SK-N-SH (cell line): ENCODE results near the gene MAGEB2. TPM values are rescaled to one million over a fixed set of nuclear protein-coding genes. Genes with fewer than 3 reads are reported as not detected.

Experiments
- CTCF ChIA-PET: fragments of 300-600, 350-600 bp; formaldehyde crosslinking; extraction: SDS; loops from one replicate; lab custom pipeline; 2021; lab: Yijun Ruan, JAX
- POLR2A ChIA-PET: fragments of 350-600 bp; sonication (Branson Sonifier 250); formaldehyde crosslinking; extraction: SDS; loops from one replicate; lab custom pipeline; 2020; ENCODE audit warnings: antibody characterized with exemption, inconsistent platforms; lab: Yijun Ruan, JAX
- DNase-seq: peaks from one replicate; pipeline ENCODE4 v3.0.0; 2012
- H2AFZ ChIP-seq: fragments of 200-600 bp; sonication (generic); 2 replicates; pipeline ENCODE4 v1.8.1; 2016; ENCODE audit warnings: antibody characterized with exemption, mild to moderate bottlenecking, low read depth
- H3F3A ChIP-seq: fragments of 200-600 bp; sonication (generic); replicated peaks from 2 replicates; pipeline ENCODE3; 2016; ENCODE audit warnings: antibody characterized with exemption, mild to moderate bottlenecking; ENCODE audit not compliant: insufficient read depth
- H3K27ac ChIP-seq, 2 experiments: fragments of 200-500 bp in 1 of 2; fragments of 200-600 bp in 1 of 2; sonication (Bioruptor generic) in 1 of 2; sonication (generic), shearing (Covaris generic) in 1 of 2; 2 replicates each; pipeline versions ENCODE4 v1.5.1 to v1.6.1; 2014 to 2016; ENCODE audit warnings: low read depth in 2 of 2, inconsistent platforms in 1 of 2, low read length in 1 of 2, mild to moderate bottlenecking in 1 of 2, mixed read lengths in 1 of 2
- H3K27me3 ChIP-seq: fragments of 200-600 bp; sonication (generic), shearing (Covaris generic); 2 replicates; pipeline ENCODE4 v1.6.1; 2016; ENCODE audit warnings: mixed run types; ENCODE audit not compliant: insufficient read depth
- H3K36me3 ChIP-seq, 2 experiments: fragments of 200-500 bp in 1 of 2; fragments of 200-600 bp in 1 of 2; sonication (Bioruptor generic) in 1 of 2; sonication (generic) in 1 of 2; replicated peaks in 1 of 2; 2 replicates each; pipeline versions ENCODE3 to v1.5.1; 2014 to 2016; ENCODE audit warnings: low read length in 1 of 2, mild to moderate bottlenecking in 1 of 2; ENCODE audit not compliant: insufficient read depth in 2 of 2, control insufficient read depth in 1 of 2
- H3K4me1 ChIP-seq, 2 experiments: fragments of 200-500 bp in 1 of 2; fragments of 200-600 bp in 1 of 2; sonication (Bioruptor generic) in 1 of 2; sonication (generic), shearing (Covaris generic) in 1 of 2; 2 replicates each; pipeline versions ENCODE4 v1.5.1 to v1.6.1; 2014 to 2016; ENCODE audit warnings: low read depth in 1 of 2, low read length in 1 of 2, mixed run types in 1 of 2; ENCODE audit not compliant: insufficient read depth in 2 of 2, control insufficient read depth in 1 of 2
- H3K4me2 ChIP-seq: fragments of 200-600 bp; sonication (generic), shearing (Covaris generic); 2 replicates; pipeline ENCODE4 v1.6.1; 2017; ENCODE audit warnings: mixed run types
- H3K4me3 ChIP-seq, 2 experiments: fragments of 200-500 bp in 1 of 2; fragments of 200-600 bp in 1 of 2; sonication (Bioruptor generic) in 1 of 2; sonication (generic), shearing (Covaris generic) in 1 of 2; 2 replicates each; pipeline versions ENCODE4 v1.5.1 to v1.8.1; 2014 to 2016; ENCODE audit warnings: low read depth in 2 of 2, inconsistent platforms in 1 of 2, low read length in 1 of 2, mild to moderate bottlenecking in 1 of 2, mixed read lengths in 1 of 2, moderate library complexity in 1 of 2
- H3K79me2 ChIP-seq: fragments of 200-600 bp; sonication (generic); 2 replicates; pipeline ENCODE4 v1.8.1; 2017; ENCODE audit warnings: mild to moderate bottlenecking; ENCODE audit not compliant: insufficient read depth
- H3K9ac ChIP-seq: fragments of 200-600 bp; sonication (generic); 2 replicates; pipeline ENCODE4 v1.6.1; 2017; ENCODE audit warnings: mixed run types
- H3K9me2 ChIP-seq: fragments of 200-600 bp; sonication (generic); 2 replicates; pipeline ENCODE4 v1.6.1; 2017; ENCODE audit warnings: mixed run types
- H3K9me3 ChIP-seq: fragments of 200-600 bp; sonication (generic); 2 replicates; pipeline ENCODE4 v1.6.1; 2017; ENCODE audit warnings: mixed run types, mild to moderate bottlenecking, moderate library complexity
- H4K20me1 ChIP-seq: fragments of 200-600 bp; sonication (generic); 2 replicates; pipeline ENCODE4 v1.6.1; 2017; ENCODE audit warnings: mild to moderate bottlenecking, mixed run types; ENCODE audit not compliant: insufficient read depth
- CHD2 ChIP-seq: fragments of 150-350 bp; IDR thresholded peaks from 2 replicates; pipeline ENCODE4 v1.6.1; 2018; ENCODE audit warnings: low read length; ENCODE audit not compliant: partially characterized antibody
- CTCF ChIP-seq: fragments of 200-600 bp; sonication (generic); IDR thresholded peaks from 2 replicates; pipeline ENCODE4 v1.6.1; 2017; ENCODE audit warnings: antibody characterized with exemption, mild to moderate bottlenecking, moderate library complexity
- RXRA ChIP-seq: IDR thresholded peaks from 2 replicates; pipeline ENCODE4 v1.4.0; 2012; ENCODE audit warnings: low read depth, mild to moderate bottlenecking, borderline replicate concordance
- ZBTB33 ChIP-seq: IDR thresholded peaks from 2 replicates; pipeline ENCODE4 v1.4.0; 2012; ENCODE audit warnings: low read depth, borderline replicate concordance
- WGBS: methylation state at CpG from one replicate; pipeline ENCODE4 v1.1.6; 2017; ENCODE audit warnings: low lambda C conversion rate; 5-methylcytosine and 5-hydroxymethylcytosine counted together
- polyA plus RNA-seq, 3 experiments: library from polyadenylated mRNA; depleted of rRNA; stranded (reverse); fragments of >200 nt; gene quantifications; 2 replicates each; pipeline ENCODE4 v1.2.3, GENCODE V29; 2012

Gene MAGEB2
- polyA plus RNA-seq, 1 of the 3 experiments (the other 2 are of a cell fraction): 2.7 TPM

DNA sequence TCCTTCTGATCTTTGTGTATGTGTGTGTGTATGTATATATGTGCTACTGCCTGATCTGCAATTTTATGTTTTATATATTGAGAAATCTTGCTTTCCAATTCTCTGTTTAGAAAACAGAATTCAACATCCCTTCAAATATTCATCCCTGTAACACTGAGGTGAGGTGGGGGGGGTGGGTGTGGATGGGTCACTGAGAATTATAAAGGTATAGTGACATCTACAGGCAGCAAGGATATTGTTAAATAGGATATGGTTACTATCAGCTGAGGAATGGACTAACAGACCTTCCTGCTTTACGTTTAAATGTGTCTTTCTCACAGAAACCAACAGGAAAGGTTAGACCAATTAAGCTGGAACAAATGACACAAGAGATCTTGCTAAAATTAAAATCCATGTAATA is 19.0 kb upstream of the MAGEB2 start:
- H3K4me1 ChIP-seq: no peaks in the 10 kb centered on the region
- no peaks in the 10 kb centered on the region for H3K9me3 ChIP-seq
- no peak for TF ChIP-seq CHD2
- no peak for TF ChIP-seq RXRA
- TF ChIP-seq CTCF: peak; percentile 56
- TF ChIP-seq, all 33 proteins: peak for 1
- no peaks in the 10 kb centered on the region for H3K79me2 ChIP-seq
- H3K4me3 ChIP-seq: no peak overlapping the region
- WGBS: 4% methylated on average over 1 of the region's 1 CpG
- no peak overlapping the region for H3K9ac ChIP-seq
- H2AFZ ChIP-seq: no peak overlapping the region
- peaks cover 12% of the 10 kb centered on the region; the same call in 1 of the 2 replicates for H3K27me3 ChIP-seq
- no peaks in the 10 kb centered on the region for H3F3A ChIP-seq
- no peak overlapping the region for H3K27ac ChIP-seq
- ChIA-PET POLR2A (no interaction called here), CTCF (interaction anchor here (1.0 to 1.9 kb wide), 3 partner anchors 9 to 81 kb away, joined by 3 to 10 read pairs (median 3); no protein-coding TSS in a partner anchor)
- no peaks in the 10 kb centered on the region for H4K20me1 ChIP-seq
- H3K9me2 ChIP-seq: no peaks in the 10 kb centered on the region
- H3K4me2 ChIP-seq: no peak overlapping the region
- peak; percentile 32 for DNase-seq
- H3K36me3 ChIP-seq: no peaks in the 10 kb centered on the region

- no peak for DNase-seq
- POLR2A ChIA-PET: no interaction called here
- Histone ChIP-seq H3F3A (no peaks in the 10 kb centered on the region), H3K27ac (no peak overlapping the region), H3K4me1 (no peaks in the 10 kb centered on the region), H3K9ac (no peak overlapping the region), H3K36me3 (no peaks in the 10 kb centered on the region), H2AFZ (no peak overlapping the region), H3K79me2 (no peaks in the 10 kb centered on the region), H3K4me3 (no peak overlapping the region), H3K27me3 (peaks cover 4% of the 10 kb centered on the region; the same call in 1 of the 2 replicates), H3K9me3 (no peaks in the 10 kb centered on the region), H3K4me2 (no peak overlapping the region), H3K9me2 (no peaks in the 10 kb centered on the region), H4K20me1 (no peaks in the 10 kb centered on the region)
- 9% methylated on average over 2 of the region's 2 CpGs for WGBS
- TF ChIP-seq CTCF (peak; percentile 21; the same call in 1 of the 2 replicates), ZBTB33 (no peak)
- CTCF ChIA-PET: no interaction called here
Measured at GRCh38 chrX:30212172-30212571, 3.2 kb upstream of the MAGEB2 start.
